SH-SY5Y (cell line): ENCODE measurements around the gene SLAMF7.

Experiments
- GATA2 ChIP-seq: IDR thresholded peaks from 2 replicates; pipeline ENCODE4 v1.6.1; 2011; ENCODE audit warnings: mild to moderate bottlenecking, low read depth, low read length
- GATA3 ChIP-seq: IDR thresholded peaks from 2 replicates; pipeline ENCODE4 v1.6.1; 2011; ENCODE audit warnings: low read depth, mild to moderate bottlenecking, low read length, moderate library complexity

DNA sequence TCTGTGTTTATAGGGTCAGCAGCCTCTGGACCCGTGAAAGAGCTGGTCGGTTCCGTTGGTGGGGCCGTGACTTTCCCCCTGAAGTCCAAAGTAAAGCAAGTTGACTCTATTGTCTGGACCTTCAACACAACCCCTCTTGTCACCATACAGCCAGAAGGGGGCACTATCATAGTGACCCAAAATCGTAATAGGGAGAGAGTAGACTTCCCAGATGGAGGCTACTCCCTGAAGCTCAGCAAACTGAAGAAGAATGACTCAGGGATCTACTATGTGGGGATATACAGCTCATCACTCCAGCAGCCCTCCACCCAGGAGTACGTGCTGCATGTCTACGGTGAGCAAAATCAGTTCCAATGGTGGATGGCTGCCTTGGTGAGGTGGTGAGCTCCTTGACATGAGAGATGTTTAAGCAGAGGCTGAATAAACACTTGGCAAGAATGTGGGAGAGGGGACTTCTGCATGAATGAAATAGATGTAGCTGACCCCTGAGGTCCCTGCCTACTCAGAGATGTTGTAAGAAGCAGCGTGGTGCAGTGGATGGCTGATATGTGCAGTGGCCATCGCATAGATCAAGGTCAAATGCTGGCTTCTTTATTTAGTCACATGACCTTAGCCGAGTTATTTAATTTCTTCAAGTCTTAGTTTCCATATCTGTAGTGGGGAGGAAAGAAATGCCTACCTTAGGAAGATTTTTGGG lies 9.3 kb downstream of the SLAMF7 start:
- no peak for TF ChIP-seq GATA3
- no peak for TF ChIP-seq GATA2
